Breast epithelium (tissue), 4 donors: ENCODE data around the gene METTL4. TPM values are rescaled to one million over a fixed set of nuclear protein-coding genes. Genes with fewer than 3 reads are reported as not detected.

Experiments used
- DNase-seq, 2 donors: peaks; one replicate each; pipeline ENCODE4 v3.0.0-alpha.2; 2019; ENCODE audit warnings: low spot score in 2 of 2
- H3K27ac ChIP-seq, 2 donors: fragments of 200-600 bp; sonication (generic) in 1 of 2; one replicate each; pipeline ENCODE4 v1.5.1; 2016 to 2019; ENCODE audit warnings: mild to moderate bottlenecking in 1 of 2
- H3K27me3 ChIP-seq, 2 donors: fragments of 200-600 bp; sonication (generic) in 1 of 2; one replicate each; pipeline versions ENCODE4 v1.5.1 to v1.6.0; 2017 to 2019; ENCODE audit warnings: control low read depth in 1 of 2, mild to moderate bottlenecking in 1 of 2
- H3K36me3 ChIP-seq: fragments of 200-600 bp; one replicate; pipeline ENCODE4 v1.5.1; 2019
- H3K4me1 ChIP-seq, 2 donors: fragments of 200-600 bp; sonication (generic); one replicate each; pipeline ENCODE4 v1.5.1; 2016 to 2019; ENCODE audit warnings: control low read depth in 1 of 2
- H3K4me3 ChIP-seq, 3 donors: fragments of 200-600 bp; sonication (generic); 1 replicate in 2 of 3; 2 replicates in 1 of 3; pipeline ENCODE4 v1.5.1; 2016 to 2019; ENCODE audit warnings: mild to moderate bottlenecking in 3 of 3, moderate library complexity in 2 of 3
- H3K9me3 ChIP-seq, 2 donors: fragments of 200-600 bp; sonication (generic) in 1 of 2; one replicate each; pipeline ENCODE4 v1.5.1; 2016 to 2019; ENCODE audit warnings: control low read depth in 1 of 2
- POLR2A ChIP-seq: fragments of 450-650 bp; IDR thresholded peaks from one replicate; pipeline ENCODE4 v1.6.1; 2016; ENCODE audit warnings: antibody characterized with exemption, mild to moderate bottlenecking, moderate library complexity
- POLR2AphosphoS5 ChIP-seq, 3 donors: sonication (generic); formaldehyde crosslinking; IDR thresholded peaks; one replicate each; pipeline ENCODE4 v1.6.1; 2017; ENCODE audit warnings: antibody characterized with exemption in 3 of 3
- intact Hi-C: fragments of 100-400 bp; cut with DNase I; formaldehyde crosslinking; loops from one replicate; pipeline ENCODE4 v1.15.1; 2023; ENCODE audit warnings: low total_unique reads
- total RNA-seq, 3 donors: library from RNA; depleted of rRNA; stranded (reverse); fragments of >200 nt; gene quantifications; one replicate each; pipeline ENCODE4 v1.1.0, GENCODE V29; 2016
- TF ChIP-seq, protein P1 (sequence below), 3 donors: fragments of 450-650 bp; IDR thresholded peaks; one replicate each; pipeline ENCODE4 v1.5.1; 2016 to 2017; ENCODE audit warnings: antibody characterized with exemption in 3 of 3, mild to moderate bottlenecking in 3 of 3, moderate library complexity in 3 of 3

The METTL4 gene
- total RNA-seq, 3 donors from 2014 or later = 4.0 to 11.3 (median 7.2) TPM

DNA sequence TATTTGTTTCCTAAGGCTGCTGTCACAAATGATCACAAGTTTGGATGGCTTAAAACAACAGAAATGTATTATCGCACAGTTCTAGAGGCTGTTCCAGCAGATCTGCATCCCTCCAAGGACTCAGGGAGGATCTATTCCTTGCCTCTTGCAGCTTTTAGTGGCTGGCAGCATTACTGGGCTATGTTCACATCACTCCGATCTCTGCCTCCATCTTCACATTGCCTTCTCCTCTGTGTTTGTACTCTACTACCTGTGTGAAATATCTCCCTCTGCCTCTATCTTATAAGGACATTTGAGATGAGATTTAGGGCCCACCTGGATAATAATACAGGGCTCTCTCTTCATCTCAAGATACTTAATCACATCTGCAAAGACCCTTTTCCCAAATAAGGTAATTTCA lies 19.0 kb upstream of the METTL4 start:
- Histone ChIP-seq H3K27ac (no peak overlapping the region), H3K4me1 (no peaks in the 10 kb centered on the region), H3K4me3 (no peak overlapping the region), H3K27me3 (no peaks in the 10 kb centered on the region), H3K9me3 (no peaks in the 10 kb centered on the region), H3K36me3 (no peaks in the 10 kb centered on the region)
- no peak for TF ChIP-seq POLR2AphosphoS5 (IDR thresholded peaks at IDR 0.05)
- no peak for TF ChIP-seq POLR2A
- TF ChIP-seq, protein P1, sequence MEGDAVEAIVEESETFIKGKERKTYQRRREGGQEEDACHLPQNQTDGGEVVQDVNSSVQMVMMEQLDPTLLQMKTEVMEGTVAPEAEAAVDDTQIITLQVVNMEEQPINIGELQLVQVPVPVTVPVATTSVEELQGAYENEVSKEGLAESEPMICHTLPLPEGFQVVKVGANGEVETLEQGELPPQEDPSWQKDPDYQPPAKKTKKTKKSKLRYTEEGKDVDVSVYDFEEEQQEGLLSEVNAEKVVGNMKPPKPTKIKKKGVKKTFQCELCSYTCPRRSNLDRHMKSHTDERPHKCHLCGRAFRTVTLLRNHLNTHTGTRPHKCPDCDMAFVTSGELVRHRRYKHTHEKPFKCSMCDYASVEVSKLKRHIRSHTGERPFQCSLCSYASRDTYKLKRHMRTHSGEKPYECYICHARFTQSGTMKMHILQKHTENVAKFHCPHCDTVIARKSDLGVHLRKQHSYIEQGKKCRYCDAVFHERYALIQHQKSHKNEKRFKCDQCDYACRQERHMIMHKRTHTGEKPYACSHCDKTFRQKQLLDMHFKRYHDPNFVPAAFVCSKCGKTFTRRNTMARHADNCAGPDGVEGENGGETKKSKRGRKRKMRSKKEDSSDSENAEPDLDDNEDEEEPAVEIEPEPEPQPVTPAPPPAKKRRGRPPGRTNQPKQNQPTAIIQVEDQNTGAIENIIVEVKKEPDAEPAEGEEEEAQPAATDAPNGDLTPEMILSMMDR (IDR thresholded peaks at IDR 0.05) = no peak
- DNase-seq = no peak
- intact Hi-C loops = no loop called here

DNA sequence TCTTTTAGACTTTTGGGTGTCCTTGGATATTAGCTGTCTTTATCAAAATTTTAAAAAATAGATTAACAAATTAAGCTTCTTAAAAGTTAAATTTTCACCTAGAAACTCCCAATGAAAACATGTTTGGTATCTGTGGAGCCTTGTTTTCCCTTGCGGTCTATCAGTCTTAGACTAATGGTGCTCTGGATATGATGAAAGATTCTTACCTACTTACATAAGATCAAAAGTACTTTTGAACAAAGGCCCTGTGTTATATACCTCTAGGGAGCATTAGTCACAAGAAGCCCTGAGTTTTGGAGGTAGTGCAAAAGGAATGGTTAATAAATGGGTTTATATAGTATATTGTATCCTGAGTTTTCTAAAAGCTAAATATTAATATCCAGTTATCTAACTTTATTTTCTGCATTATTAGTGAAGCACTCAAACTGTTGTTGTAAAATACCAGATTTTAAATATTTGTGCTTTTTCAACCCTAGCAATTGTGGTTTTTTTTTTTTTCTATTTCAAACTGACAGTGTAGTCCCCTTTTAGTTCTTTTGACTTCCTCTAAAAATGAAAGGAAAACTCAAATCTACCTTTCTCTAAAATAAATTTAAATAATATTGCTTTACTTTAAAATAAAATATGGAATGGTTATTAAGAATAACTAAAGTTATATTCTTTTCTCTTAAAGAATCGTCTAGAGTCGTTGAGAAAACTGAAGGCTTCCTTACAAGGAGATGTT lies 18.2 kb upstream of the METTL4 start:
- intact Hi-C loops = no loop called here
- no peak for DNase-seq
- Histone ChIP-seq H3K4me3 (no peak overlapping the region), H3K9me3 (no peaks in the 10 kb centered on the region), H3K4me1 (no peaks in the 10 kb centered on the region), H3K27me3 (no peaks in the 10 kb centered on the region), H3K27ac (no peak overlapping the region), H3K36me3 (no peaks in the 10 kb centered on the region)
- TF ChIP-seq POLR2AphosphoS5 (IDR thresholded peaks at IDR 0.05) (no peak), POLR2A (no peak)
- TF ChIP-seq, protein P1 (IDR thresholded peaks at IDR 0.05) = no peak

DNA sequence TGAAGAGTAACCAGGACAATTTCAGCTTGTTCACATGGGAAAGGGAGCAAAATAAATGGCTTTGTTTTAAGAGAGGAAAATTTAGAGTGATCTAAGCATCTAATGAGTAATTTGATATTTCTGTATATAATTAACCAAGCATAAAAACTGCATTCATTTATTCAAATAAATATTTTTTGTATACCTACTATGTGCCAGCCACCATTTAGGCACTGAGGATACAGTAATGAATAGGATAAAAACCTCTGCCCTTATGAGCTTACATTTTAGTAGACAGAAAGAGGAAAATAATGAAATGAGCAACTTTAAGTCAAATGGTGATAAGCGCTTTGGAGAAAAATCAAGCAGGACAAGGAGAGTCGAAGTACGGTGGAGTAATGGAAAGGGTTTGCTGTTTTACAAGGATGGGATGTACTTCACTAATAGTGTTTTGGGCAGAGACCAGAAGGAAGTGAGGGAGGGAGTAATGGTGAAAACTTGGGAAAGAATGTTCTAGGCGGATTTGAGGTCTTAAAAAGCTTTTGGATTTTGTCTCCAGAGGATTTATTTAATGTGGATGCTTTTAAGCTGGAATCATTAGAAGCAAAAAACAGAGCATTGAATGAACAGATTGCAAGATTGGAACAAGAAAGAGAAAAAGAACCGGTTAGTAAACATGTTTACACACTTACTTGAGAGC lies 17.5 kb upstream of the METTL4 start:
- Histone ChIP-seq H3K36me3 (no peaks in the 10 kb centered on the region), H3K9me3 (no peaks in the 10 kb centered on the region), H3K4me3 (no peak overlapping the region), H3K27ac (no peak overlapping the region), H3K27me3 (no peaks in the 10 kb centered on the region), H3K4me1 (no peaks in the 10 kb centered on the region)
- TF ChIP-seq POLR2A (no peak), POLR2AphosphoS5 (IDR thresholded peaks at IDR 0.05) (no peak)
- TF ChIP-seq, protein P1 (IDR thresholded peaks at IDR 0.05) = no peak
- intact Hi-C loops = no loop called here
- DNase-seq = no peak

DNA sequence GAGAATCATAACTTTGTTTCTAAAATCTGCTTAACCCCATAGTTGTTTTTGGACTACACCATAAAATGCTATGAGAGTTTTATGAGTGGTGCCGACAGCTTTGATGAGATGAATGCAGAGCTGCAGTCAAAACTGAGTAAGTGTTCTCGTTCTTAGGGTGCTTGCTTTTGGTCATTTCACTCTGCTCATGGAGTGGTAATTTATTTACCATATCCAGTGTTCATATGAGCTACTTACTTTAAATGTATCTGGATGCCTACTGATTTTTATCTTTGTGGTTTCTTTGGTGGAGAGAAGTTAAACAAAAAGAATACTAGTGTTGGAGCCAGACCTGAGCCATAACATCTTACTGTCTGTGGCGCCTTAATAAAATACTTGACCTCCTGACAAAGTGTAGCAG lies 16.5 kb upstream of the METTL4 start:
- Histone ChIP-seq H3K4me3 (no peak overlapping the region), H3K9me3 (no peaks in the 10 kb centered on the region), H3K27me3 (no peaks in the 10 kb centered on the region), H3K4me1 (no peaks in the 10 kb centered on the region), H3K27ac (no peak overlapping the region), H3K36me3 (no peaks in the 10 kb centered on the region)
- TF ChIP-seq POLR2AphosphoS5 (IDR thresholded peaks at IDR 0.05) (no peak), POLR2A (no peak)
- TF ChIP-seq, protein P1 (IDR thresholded peaks at IDR 0.05) = no peak
- intact Hi-C loops = no loop called here
- DNase-seq = no peak

DNA sequence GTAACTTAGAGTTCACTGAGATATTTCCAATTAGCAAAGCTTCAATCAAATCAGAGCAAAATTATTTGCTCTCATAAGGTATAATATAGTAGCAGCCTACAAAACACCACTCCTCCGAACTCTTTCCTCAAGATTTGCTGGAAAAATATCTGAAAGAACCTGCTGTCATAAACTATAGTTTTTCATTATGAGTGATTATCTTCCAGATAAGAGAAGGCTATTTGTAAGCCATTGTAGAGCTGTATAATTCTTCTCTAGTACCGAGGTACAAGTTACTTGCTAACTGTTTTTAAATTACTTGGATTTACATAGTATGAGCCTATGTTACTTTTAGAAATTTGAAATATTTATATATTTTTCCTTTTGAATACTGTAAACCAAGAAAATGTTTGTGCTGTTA lies 2.1 kb upstream of the METTL4 start:
- H3K4me3 ChIP-seq = no peak overlapping the region

More for the DNA sequence above, 2.1 kb upstream of the METTL4 start:
- Histone ChIP-seq H3K9me3 (no peaks in the 10 kb centered on the region), H3K27ac (no peak overlapping the region), H3K4me1 (peaks cover 0 to 15% of the 10 kb centered on the region in 2 donors), H3K36me3 (no peaks in the 10 kb centered on the region), H3K27me3 (no peaks in the 10 kb centered on the region)
- intact Hi-C loops = no loop called here
- TF ChIP-seq POLR2A (no peak), POLR2AphosphoS5 (IDR thresholded peaks at IDR 0.05) (no peak)
- TF ChIP-seq, protein P1 (IDR thresholded peaks at IDR 0.05) = no peak
- no peak for DNase-seq
